Liver (tissue), 2 donors: ENCODE results near the gene PPP6R1.

Experiments
- ATF3 ChIP-seq: IDR thresholded peaks from 2 replicates; pipeline ENCODE4 v1.6.1; 2016; ENCODE audit warnings: antibody characterized with exemption
- HNF4A ChIP-seq, 2 donors: conservative IDR thresholded peaks; 2 replicates each; pipeline ENCODE4 v1.6.1; 2016; ENCODE audit warnings: antibody characterized with exemption in 2 of 2, mild to moderate bottlenecking in 2 of 2
- REST ChIP-seq: IDR thresholded peaks from 2 replicates; pipeline ENCODE4 v1.6.1; 2016; ENCODE audit warnings: antibody characterized with exemption, mild to moderate bottlenecking
- donor health status: healthy.

GRCh38 chr19:55289117-55289796, 30.4 kb upstream of the PPP6R1 start:
- TF ChIP-seq ATF3 (no peak), REST (no peak), HNF4A (conservative IDR thresholded peaks at IDR 0.05) (no peak)
